ENCODE results near the gene PMEPA1.

The PMEPA1 gene

DNA sequence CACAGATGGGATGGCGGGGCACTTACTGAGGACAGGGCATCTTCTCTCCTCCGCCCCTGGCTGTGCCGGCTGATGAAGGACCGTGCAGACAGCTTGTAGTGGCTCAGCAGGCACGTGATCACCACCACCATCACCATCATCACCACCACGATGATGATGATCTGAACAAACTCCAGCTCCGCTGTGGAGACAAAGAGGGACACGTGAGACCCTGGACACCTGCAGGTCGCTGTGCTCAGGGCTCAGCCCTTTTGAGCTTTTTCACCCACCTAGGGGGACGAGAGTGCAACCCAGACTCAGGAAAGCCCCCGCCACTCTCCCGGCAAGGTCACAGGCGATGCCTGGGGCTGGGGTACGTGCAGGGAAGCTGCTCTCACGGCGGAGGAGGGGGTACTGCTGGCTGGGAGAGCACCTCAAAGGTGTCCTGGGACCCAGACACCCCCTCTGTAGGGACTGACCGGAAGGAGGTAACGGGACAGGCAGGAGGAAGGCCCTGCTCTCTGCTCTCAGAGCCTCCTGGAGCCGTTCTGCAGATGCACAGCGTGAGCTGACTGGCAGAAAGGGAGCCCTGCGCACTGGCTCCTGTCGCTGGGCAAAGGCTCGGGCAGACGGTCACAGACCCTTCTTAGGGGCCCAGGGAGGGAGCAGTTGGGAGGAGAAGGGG, 50.2 kb downstream of the PMEPA1 start:
- DNase-seq, result no peak

DNA sequence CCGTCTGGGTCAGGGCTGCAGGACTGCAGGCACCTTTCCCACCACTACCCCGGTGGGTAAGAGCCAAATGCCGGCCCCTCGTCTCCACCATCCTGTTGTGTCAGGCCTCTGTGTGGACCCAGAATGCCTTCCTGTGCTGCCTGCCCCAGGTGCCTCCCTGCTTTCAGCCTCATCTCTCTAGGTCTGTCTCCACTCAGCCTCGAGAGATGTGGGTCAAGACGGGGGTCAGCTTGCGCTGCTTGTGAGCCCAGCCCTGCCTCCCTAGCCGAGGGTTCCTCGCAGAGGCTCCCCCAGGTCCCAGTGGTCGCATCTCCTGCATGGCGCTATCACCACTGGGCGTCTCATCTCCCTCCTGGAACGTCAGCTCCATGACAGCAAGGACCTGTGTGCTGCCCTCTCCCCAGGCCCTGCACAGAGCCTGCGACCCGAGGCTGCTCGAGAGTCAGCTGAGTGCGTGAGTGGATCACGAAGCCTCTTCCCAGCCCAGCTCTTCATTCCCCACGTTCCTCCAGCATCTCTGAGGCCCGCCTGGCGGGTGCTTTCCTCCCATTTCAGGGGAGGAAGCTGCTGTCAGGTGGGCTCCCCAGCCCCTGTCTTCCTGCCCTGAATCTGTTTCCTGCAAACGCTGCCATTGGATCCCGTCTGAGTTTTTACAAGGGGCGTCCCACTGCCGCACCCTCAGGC, 50.8 kb downstream of the PMEPA1 start:
- DNase-seq, result no peak

DNA sequence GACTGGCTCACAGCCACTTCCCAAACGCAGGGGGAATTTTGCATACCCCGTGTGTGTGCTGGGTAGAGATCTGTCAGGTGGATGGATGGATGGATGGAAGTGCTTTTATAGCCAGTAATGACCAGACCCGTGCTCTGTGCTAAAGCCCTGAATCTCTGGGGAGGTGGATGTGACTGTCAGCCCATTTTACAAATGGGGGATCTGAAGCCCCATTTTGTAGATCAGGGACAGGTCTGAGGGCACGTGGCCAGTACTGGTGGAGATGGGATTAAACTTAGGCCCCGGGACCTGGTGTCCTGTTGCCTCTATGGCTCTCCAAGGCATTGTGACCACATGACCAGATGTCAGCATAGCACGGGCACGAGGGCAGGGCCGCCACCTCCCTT, 51.4 kb downstream of the PMEPA1 start:
- no peak for DNase-seq

DNA sequence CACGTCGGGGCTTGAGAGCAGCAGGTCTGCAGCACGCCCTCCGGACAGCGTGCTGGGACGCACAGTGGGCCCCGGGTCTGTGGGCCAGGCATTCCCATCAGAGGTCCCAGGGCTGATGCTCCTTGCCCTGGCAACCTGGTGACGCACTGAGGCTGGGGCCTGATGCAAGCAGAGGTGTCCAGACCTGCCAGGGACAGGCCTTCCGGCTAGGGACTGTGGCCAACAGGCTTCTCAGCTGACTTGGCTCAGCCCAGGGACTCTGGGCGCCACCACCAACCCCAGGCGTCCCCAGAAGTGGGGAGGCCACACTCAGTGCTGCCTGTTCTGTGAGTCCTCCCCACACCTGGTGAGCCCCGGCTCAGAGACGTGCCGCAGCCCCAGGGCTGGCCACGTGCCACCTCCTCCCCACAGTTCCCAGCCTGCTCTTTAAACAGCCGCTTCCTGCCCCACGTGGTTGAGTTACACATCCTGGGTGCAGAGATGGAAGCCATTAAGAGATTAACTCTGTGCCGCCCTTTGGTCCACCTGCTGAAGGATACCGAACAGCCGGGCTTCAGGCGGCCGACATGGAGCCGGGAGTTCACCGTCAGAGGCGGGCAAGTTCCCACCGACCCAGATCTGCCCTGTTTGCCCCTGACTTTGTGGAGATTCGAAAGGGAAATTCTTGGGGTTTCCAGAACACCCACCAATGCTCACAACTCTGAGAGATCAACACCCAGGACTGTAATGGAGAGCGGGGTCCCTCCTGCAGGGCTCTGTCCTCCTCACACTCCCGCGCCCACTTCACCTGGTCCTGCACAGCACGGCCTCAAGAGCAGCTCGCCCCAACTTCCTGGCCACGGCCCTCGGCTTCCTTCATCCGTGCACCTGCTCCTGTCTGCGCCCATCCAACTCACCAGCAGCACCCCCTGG, 52.0 kb downstream of the PMEPA1 start:
- DNase-seq, result peak; percentile 48 to 58

DNA sequence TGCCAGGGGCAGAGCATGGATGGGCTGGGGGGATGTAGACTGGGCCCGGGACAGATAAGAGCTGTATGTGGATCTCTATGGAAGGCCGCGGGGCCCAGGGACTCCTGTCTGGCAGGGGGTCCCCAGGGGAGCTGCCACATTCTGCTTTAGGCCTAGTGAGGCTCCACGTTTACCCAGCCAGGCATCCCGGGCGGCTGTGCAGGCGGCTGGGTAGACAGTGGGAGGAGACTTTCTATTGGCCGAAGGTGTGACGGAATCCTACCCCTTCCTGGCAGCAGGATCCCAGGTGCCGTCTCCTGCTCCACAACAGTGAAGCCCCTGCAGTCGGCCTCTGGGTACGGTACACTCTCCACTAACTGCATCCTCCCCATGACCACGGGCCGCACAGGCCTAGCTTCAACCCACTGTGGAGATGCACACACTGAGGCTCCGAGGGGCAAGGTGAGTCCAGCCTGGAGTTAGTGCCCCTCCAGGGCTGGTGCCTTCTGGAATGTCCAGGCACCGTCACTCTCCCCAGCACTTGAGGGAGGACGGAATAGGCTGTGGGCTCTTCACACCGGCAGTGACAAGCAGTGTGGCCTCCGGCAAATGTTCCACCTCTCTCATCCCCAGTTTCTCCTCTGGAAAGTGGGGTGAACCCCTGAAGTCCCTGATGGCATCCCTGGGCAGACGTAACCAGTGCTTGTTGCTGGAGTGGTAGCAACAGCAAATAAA, 52.8 kb downstream of the PMEPA1 start:
- DNase-seq, result no peak

DNA sequence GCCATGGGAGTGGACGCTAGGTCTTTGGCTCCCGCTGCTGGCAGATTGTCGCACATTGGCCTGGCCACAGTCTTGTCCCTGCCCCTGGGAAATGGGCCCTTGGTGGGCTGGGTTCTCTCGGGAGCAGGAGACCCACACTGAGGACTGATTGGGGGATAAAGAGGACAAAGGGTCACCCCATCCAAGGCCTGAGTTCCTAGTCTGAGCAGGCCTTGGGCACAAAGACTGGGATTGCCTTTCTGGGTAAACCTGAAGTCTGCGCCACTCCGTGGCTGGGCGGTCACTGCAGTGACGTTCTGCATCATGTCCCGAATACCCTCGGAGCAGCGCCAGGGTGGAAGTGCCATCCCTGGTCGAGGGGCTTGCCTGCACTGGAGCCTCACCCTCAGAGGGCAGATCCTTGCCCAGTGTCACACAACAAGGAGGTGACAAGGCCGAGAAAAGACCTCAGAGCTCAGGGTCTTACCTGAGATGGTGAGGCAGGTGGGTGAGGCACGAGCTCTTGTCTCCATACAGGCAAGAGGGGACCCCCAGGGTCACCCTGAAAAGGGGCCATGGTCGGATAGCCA, 53.5 kb downstream of the PMEPA1 start:
- no peak for DNase-seq

DNA sequence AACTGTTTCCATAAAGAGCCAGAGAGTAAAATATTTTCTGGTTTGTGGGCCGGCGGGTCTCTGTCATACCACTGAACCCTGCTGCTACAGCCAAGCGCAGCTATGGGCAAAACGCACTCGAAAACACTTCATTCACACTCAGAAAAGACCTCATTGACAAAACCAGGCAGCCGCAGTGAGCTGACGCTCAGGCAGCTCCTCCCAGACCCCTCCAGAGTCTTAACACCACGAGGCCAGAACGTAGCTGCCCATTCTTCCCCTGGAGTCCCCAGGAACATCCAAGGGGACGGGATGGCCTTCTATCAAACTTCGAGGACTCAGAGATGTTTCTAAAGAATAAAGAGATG, 54.0 kb downstream of the PMEPA1 start:
- DNase-seq, result no peak

DNA sequence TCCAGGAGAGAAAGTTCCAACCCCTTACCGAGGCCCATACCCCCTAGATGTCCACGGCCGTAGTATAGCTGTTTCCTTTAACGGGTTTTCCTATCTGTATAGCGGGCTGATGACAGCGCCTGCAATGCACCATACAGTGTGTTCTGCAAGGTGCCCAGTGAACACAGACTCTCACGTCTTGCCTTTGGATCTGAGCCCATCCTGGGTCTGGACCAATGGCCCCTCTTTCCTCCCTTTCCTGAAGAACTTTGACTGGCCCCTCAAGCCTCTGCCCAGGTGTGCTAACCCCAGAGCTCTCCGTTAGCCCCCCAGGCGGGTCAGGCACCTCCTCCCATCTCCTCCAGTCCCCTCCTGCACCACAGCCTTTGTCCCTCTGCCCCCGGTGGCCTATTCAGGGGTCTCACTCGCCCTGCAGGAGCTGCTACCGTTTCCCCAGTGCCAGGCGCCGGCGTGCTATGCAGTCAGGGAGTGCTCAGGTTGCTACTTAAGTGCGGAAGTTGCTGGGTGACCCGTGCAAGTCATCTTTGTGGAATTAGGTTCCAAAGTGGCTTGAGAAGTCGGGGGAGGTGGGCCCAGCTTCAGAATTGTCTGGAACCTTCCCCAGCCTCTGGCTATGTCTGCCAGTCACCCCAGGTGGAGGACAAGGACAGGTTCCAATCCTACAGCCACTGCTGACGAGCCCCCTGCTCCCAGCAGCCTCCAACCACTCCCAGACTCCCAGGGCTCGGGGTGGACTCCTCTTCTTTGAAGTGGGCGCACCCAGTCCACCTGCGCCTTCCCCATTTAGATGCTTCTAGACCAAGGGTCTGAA, 54.6 kb downstream of the PMEPA1 start:
- DNase-seq, result no peak

DNA sequence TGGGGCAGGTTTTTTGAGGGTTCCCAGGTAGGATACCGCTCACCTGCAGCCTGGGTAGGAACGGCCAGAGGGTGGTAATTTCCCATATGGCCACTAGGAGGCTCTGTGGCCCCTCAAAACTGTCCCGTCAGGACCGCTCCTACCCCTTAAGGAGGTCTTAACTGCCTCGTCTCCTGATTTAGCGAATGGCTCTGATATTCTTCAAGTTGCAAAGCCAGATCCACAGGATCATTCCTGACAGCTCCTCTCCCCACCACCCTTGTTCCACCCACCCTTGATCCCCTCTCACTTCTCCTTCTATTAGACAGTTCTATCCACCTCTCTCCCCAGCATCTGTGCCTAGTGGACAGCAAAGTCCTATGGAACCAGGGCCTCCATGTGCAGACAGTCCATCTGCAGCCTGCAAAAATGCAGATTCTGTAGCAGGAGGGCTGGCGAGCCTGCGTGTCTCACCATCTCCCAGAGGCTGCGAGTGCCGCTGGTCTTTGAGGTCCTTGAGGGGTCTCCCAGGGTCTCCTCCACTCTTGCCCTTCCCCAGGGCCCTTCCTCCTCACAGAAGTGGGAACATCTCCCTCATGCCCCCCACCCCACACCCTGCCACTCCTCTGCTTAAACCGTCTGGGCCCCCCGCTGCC, 55.3 kb downstream of the PMEPA1 start:
- DNase-seq, result peak; percentile 60 to 65

DNA sequence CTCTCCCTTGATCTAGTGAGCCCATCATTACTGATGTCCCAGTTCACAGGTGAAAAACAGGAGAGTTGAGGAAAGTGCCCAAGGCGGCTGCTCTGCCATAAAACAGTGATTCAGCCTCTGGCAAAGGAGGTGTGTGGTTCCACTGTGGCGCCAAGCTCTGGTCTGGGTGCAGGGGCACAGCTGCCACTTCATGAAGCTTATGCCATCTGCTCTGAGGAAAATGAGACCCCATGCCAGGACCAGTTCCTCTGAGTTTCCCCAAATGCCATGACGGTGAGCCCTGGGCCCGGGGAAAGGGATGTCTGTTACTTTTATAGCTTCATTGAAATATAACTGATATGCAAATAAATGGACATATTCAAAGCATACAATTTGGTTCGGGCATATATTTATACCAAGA, 55.9 kb downstream of the PMEPA1 start:
- DNase-seq, result no peak

DNA sequence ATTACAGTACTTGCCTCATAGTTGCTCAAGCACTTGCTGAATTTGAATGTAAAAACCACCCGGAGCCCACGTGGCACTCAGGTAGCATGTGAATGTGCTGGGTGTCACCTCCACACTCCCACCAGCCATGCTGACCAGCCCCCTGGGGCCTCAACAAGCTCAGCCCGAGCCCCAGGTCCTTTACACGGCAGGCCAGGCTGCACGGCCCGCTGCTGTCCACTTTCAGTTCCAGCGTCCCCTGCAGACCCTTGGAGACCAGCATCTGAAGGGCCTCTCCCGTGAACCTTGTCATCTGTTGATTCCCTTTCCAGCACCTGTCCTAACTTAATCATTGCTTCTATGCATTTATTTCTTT, 56.3 kb downstream of the PMEPA1 start:
- no peak for DNase-seq

DNA sequence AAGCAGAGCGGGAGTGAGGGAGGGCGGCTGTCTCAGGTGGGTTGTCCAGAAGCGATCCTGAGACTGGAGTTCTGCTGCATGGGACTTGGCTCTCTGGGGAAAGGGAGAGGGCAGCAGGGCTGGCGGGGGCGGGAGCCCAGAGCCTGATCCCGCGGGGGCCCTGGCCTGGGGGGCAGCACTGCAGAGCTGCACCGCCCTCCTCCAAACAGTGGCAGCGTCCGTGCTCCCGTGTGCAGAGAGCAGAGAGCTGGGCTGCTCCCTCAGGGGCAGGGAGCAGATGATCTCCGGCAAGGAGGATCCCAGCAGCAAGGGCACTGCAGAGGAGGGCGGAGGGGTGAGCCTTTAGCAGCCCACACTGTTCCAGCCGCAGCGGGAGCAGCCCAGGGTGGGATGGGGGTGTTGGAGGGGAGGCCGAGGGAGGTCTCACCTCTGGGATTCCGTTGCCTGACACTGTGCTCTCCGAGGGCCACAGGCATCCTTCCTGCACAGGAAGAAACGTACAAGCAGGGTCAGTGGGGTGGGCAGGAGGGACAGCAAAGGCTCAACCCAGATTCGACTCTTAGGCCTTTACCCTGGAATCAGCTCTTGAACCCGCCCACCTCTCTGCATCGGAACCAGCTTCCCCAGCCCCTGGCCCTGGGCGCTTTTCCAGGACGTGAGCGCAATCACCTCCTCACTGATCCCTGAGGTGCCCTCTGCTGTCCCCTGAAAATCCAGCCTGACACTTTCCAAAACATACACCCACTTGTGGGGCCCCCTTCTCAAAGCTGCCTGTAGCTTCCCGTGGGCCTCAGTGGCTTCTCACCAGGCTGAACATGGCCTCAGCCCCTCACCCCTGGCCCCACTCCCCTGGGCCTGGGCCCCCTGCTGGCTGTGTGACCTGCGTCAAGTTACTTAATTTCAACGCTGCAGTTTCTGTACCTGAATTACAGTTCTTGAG, 56.9 kb downstream of the PMEPA1 start:
- DNase-seq, result no peak

DNA sequence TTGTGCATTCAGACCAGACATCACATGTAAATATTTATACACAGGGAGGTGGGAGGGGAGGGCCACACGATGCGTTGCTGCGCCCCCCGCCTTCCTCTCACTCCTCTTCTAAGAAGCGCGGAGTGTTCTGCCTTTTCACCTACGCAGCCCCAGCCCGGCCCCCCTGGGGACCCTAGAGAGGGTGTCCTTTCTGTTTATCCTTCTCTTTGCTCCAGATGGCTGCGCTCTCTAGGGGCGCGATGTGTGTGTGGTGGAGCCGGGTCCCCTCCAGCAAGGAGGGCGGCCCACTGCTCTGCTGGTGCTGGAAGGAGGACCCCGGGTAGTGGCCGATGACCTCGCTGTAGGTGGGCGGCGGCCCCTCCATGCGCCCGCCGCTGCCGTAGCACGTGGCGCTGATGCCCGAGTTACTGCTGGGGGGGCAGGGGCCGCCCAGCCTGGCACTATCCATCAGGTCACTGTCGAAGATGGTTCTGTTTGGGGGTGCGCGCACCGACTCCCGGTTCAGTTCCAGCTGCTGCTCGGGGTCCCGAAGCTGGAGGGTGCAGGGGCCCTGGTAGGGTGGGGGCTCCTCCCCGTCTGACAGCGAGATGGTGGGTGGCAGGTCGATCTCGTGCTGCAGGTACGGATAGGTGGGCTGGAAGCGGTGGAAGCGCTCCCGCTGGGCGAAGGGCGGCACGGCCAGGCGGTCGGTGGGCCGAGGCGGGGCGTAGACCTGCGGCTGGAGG, 57.8 kb downstream of the PMEPA1 start:
- no peak for DNase-seq

DNA sequence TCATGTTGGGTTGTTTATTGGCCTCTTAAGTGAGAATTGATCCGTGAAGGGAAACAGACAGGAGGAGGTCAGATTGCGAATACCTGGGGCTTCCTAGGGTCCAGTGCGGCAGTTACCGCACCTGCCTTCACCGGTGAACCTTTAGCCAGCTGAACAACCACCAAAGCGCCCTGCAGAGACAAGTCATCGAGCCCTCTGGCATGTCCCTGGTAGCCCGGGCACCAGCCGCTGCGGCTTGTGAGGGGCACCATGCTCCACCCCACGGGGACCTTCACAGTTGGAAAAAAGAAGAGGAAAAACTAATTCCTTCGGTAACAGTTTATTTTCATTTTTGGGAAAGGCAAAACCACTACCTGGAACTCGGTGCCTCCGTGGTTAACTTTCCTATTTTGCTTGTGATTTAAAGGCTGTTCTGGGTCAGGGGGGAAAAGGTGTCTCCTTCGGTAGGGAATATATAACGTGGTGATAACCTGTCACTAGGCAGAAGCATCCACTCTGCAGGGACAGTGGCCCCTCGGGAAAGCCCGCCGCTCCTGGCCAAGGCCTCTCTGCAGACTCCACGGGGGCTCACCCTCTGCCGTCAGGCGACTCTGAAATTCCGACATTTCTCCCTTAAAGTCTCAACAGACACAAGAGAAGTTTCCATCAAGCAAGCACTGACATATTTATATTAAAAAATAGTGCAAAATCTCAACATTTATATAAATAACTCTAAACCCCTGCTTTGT, 58.9 kb downstream of the PMEPA1 start:
- no peak for DNase-seq

DNA sequence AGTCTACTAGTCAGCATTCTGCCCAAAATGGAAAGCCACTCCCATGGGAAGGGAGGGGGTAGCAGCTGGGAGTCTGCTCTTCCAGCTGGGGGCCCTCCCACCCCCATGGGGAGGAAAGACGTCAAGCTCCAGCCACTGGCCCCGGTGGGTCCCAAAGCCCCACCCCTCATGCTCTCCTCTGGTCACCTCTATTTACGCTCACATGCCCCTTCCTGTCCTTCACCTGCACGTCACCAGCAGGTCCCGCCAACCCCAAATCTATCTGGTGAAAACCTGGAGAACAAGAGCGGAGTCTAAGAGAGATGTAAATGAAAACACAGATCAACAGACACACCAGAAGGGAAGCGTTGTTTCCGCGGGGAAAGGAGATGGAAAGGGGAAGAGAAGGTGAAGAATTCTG, 59.5 kb downstream of the PMEPA1 start:
- DNase-seq, result no peak

DNA sequence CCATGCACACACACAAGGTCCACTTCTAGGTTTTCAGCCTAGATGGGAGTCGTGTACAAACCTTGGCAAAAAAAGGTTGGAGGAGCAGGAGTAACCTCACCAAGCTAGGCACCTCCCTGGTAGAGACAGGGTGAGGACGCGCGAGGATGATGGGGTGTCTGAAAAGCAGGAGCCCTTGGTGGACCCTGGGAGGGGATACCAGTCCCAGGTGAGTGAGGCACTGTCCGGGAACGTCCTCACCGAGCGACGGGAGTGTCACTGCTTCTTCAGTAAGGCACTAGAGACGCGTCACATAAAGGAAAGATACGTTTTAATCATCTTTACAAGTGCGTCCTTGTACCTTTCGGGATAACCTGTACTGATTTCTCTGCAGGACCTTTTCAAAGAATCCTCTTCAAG, 60.2 kb downstream of the PMEPA1 start:
- DNase-seq, result no peak

DNA sequence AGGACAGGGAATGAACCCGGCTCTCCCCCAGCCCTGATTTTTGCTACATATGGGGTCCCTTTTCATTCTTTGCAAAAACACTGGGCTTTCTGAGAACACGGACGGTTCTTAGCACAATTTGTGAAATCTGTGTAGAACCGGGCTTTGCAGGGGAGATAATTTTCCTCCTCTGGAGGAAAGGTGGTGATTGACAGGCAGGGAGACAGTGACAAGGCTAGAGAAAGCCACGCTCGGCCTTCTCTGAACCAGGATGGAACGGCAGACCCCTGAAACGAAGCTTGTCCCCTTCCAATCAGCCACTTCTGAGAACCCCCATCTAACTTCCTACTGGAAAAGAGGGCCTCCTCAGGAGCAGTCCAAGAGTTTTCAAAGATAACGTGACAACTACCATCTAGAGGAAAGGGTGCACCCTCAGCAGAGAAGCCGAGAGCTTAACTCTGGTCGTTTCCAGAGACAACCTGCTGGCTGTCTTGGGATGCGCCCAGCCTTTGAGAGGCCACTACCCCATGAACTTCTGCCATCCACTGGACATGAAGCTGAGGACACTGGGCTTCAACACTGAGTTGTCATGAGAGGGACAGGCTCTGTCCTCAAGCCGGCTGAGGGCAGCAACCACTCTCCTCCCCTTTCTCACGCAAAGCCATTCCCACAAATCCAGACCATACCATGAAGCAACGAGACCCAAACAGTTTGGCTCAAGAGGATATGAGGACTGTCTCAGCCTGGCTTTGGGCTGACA, 60.8 kb downstream of the PMEPA1 start:
- no peak for DNase-seq

Data from CD4-positive, alpha-beta T cell treated with Interleukin-1 beta for 1 hour (primary cell).